Upper lobe of right lung (tissue), 1 donor: ENCODE data around the gene OPCML. TPM values are rescaled to one million over a fixed set of nuclear protein-coding genes. Genes with fewer than 3 reads are reported as not detected.

Source experiments
- ATAC-seq: fragments of 200-7000 bp; cut with Tn5 transposase; one replicate; pipeline ENCODE4 v1.9.1; 2020; ENCODE audit warnings: mild to moderate bottlenecking, moderate library complexity
- DNase-seq: peaks from one replicate; pipeline ENCODE4 v3.0.0-alpha.2; 2020
- H3K27ac ChIP-seq: fragments of 200-600 bp; one replicate; pipeline ENCODE4 v1.8.0; 2022
- H3K27me3 ChIP-seq: fragments of 200-600 bp; one replicate; pipeline ENCODE4 v1.8.0; 2022; ENCODE audit warnings: mild to moderate bottlenecking
- H3K36me3 ChIP-seq: fragments of 200-600 bp; one replicate; pipeline ENCODE4 v1.8.0; 2022
- H3K4me1 ChIP-seq: fragments of 200-600 bp; one replicate; pipeline ENCODE4 v1.8.0; 2022
- H3K4me3 ChIP-seq: fragments of 200-600 bp; one replicate; pipeline ENCODE4 v1.8.0; 2022; ENCODE audit warnings: mild to moderate bottlenecking
- H3K9me3 ChIP-seq: fragments of 200-600 bp; one replicate; pipeline ENCODE4 v1.8.0; 2022
- CTCF ChIP-seq: fragments of 200-600 bp; IDR thresholded peaks from one replicate; pipeline ENCODE4 v1.8.0; 2022; ENCODE audit warnings: antibody characterized with exemption
- intact Hi-C: fragments of 100-400 bp; cut with DNase I; formaldehyde crosslinking; loops from one replicate; pipeline ENCODE4 v1.11.0; 2022
- total RNA-seq: library from RNA; stranded (reverse); fragmentation: NEBNext Ultra II Directional; extraction: Animal tissue kit (Norgen Biotek cat#: 25700); gene quantifications from one replicate; pipeline ENCODE4 v1.2.1, GENCODE V29; 2021
- donor health status: DM: no; HTN: yes; CAD: no; lungs with severe emphysema.

Gene OPCML
- total RNA-seq, 1 donor from 2014 or later = not detected

- no peak for DNase-seq
- Histone ChIP-seq H3K36me3 (no peaks in the 10 kb centered on the region), H3K27me3 (peaks cover 4% of the 10 kb centered on the region), H3K4me3 (no peak overlapping the region), H3K4me1 (no peaks in the 10 kb centered on the region), H3K9me3 (no peaks in the 10 kb centered on the region), H3K27ac (no peak overlapping the region)
- no peak for TF ChIP-seq CTCF
- intact Hi-C loops = no loop called here
- ATAC-seq = no peak
These were observed 265.3 kb downstream of the OPCML start for GRCh38 chr11:133266986-133267385.

- Histone ChIP-seq H3K4me1 (no peaks in the 10 kb centered on the region), H3K9me3 (no peaks in the 10 kb centered on the region), H3K4me3 (no peak overlapping the region), H3K36me3 (no peaks in the 10 kb centered on the region), H3K27ac (no peak overlapping the region), H3K27me3 (peaks cover 4% of the 10 kb centered on the region)
- ATAC-seq (no peak), DNase-seq (no peak)
- TF ChIP-seq CTCF = no peak
- intact Hi-C loops = no loop called here
These were observed 266.7 kb downstream of the OPCML start for GRCh38 chr11:133265530-133266035.

GRCh38 chr11:133263332-133263731 lies 269.0 kb downstream of the OPCML start:
- no peak overlapping the region for H3K4me3 ChIP-seq
- H3K9me3 ChIP-seq = no peaks in the 10 kb centered on the region
- H3K36me3 ChIP-seq = no peaks in the 10 kb centered on the region
- intact Hi-C loops = no loop called here
- no peak for DNase-seq
- H3K27ac ChIP-seq = no peak overlapping the region
- TF ChIP-seq CTCF = no peak
- no peaks in the 10 kb centered on the region for H3K4me1 ChIP-seq
- H3K27me3 ChIP-seq = peaks cover 4% of the 10 kb centered on the region
- ATAC-seq = peak; percentile 95

- intact Hi-C loops = no loop called here
- no peak for TF ChIP-seq CTCF
These were observed 273.6 kb downstream of the OPCML start for GRCh38 chr11:133258751-133259150.

GRCh38 chr11:133254601-133255000 lies 277.7 kb downstream of the OPCML start:
- ATAC-seq = no peak
- H3K4me3 ChIP-seq = no peak overlapping the region
- H3K36me3 ChIP-seq = no peaks in the 10 kb centered on the region
- no peaks in the 10 kb centered on the region for H3K4me1 ChIP-seq
- no peaks in the 10 kb centered on the region for H3K27me3 ChIP-seq
- H3K9me3 ChIP-seq = no peaks in the 10 kb centered on the region
- TF ChIP-seq CTCF = no peak
- no peak overlapping the region for H3K27ac ChIP-seq
- DNase-seq = no peak
- intact Hi-C loops = no loop called here

More at GRCh38 chr11:133258751-133259150, 273.6 kb downstream of the OPCML start:
- no peak overlapping the region for H3K27ac ChIP-seq
- H3K4me1 ChIP-seq = no peaks in the 10 kb centered on the region
- H3K27me3 ChIP-seq = no peaks in the 10 kb centered on the region
- no peaks in the 10 kb centered on the region for H3K9me3 ChIP-seq
- no peak for DNase-seq
- H3K4me3 ChIP-seq = no peak overlapping the region
- ATAC-seq = no peak
- no peaks in the 10 kb centered on the region for H3K36me3 ChIP-seq

DNA sequence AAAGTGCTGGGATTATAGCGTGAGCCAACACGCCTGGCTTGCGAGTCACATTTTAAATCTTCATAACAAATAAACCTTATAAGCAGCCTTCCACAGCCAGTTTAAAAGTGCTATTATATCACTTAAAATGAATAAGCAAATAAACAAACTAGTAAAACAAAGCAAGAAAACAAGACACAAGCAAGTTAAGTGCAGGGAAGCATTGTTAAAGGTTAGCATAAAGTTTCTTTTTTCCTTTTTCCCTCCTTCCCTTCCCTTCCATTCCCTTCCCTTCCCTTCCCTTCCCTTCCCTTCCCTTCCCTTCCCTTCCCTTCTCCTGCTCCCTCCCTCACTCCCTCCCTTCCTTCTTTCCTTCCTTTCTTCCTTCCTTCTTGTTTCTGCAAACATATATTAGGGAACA lies 278.7 kb downstream of the OPCML start:
- H3K4me1 ChIP-seq = no peaks in the 10 kb centered on the region
- ATAC-seq (no peak), DNase-seq (no peak)
- no peaks in the 10 kb centered on the region for H3K27me3 ChIP-seq
- no peaks in the 10 kb centered on the region for H3K9me3 ChIP-seq
- H3K27ac ChIP-seq = no peak overlapping the region
- intact Hi-C loops = no loop called here
- no peak overlapping the region for H3K4me3 ChIP-seq
- no peak for TF ChIP-seq CTCF
- no peaks in the 10 kb centered on the region for H3K36me3 ChIP-seq
